PFSK-1 (cell line): Measurements from ENCODE around the gene LIN7A.

ENCODE experiments used
- FOXP2 ChIP-seq: optimal IDR thresholded peaks from 2 replicates; pipeline ENCODE3; 2011; ENCODE audit warnings: borderline replicate concordance, control low read depth, inconsistent platforms; ENCODE audit not compliant: insufficient read depth; ENCODE audit errors: extremely low read length, extremely low read depth
- POLR2AphosphoS5 ChIP-seq: IDR thresholded peaks from 2 replicates; pipeline ENCODE4 v1.6.1; 2012; ENCODE audit warnings: low read depth, mild to moderate bottlenecking, control low read depth, low read length, moderate library complexity
- SIN3A ChIP-seq: IDR thresholded peaks from 2 replicates; pipeline ENCODE4 v1.6.1; 2012; ENCODE audit warnings: mild to moderate bottlenecking, low read length, moderate library complexity, borderline replicate concordance; ENCODE audit not compliant: insufficient read depth
- TAF1 ChIP-seq: IDR thresholded peaks from 2 replicates; pipeline ENCODE4 v1.6.1; 2012; ENCODE audit warnings: low read length, control low read depth, borderline replicate concordance; ENCODE audit not compliant: insufficient read depth
- TF ChIP-seq, protein P1 (sequence below), 2 experiments: IDR thresholded peaks; 2 replicates each; pipeline versions ENCODE4 v1.6.1 to v1.8.0; 2011 to 2012; ENCODE audit warnings: low read depth in 2 of 2, low read length in 2 of 2, control low read depth in 1 of 2, inconsistent platforms in 1 of 2, mild to moderate bottlenecking in 1 of 2, moderate library complexity in 1 of 2; ENCODE audit not compliant: insufficient read depth in 1 of 2

The LIN7A gene

DNA sequence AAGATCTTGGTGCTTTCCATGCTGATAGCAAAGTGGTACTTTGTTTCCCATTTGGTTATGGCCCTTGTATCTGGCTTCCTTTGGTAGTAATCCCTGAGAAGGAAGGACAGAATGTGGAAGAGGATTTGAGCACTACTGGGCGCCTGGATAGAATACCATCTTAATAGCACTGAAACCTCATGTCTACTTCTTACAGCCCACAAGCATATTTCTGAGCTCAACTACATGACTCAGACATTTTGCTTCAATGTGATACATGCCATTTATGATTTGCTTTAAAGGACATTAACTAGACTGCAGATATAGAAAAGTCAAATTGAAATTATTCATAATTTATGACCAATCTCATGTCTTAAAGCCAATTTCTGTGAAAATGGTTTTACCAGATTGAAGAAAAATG, 80.4 kb downstream of the LIN7A start:
- no peak for TF ChIP-seq FOXP2
- no peak for TF ChIP-seq TAF1
- no peak for TF ChIP-seq SIN3A
- TF ChIP-seq, protein P1, sequence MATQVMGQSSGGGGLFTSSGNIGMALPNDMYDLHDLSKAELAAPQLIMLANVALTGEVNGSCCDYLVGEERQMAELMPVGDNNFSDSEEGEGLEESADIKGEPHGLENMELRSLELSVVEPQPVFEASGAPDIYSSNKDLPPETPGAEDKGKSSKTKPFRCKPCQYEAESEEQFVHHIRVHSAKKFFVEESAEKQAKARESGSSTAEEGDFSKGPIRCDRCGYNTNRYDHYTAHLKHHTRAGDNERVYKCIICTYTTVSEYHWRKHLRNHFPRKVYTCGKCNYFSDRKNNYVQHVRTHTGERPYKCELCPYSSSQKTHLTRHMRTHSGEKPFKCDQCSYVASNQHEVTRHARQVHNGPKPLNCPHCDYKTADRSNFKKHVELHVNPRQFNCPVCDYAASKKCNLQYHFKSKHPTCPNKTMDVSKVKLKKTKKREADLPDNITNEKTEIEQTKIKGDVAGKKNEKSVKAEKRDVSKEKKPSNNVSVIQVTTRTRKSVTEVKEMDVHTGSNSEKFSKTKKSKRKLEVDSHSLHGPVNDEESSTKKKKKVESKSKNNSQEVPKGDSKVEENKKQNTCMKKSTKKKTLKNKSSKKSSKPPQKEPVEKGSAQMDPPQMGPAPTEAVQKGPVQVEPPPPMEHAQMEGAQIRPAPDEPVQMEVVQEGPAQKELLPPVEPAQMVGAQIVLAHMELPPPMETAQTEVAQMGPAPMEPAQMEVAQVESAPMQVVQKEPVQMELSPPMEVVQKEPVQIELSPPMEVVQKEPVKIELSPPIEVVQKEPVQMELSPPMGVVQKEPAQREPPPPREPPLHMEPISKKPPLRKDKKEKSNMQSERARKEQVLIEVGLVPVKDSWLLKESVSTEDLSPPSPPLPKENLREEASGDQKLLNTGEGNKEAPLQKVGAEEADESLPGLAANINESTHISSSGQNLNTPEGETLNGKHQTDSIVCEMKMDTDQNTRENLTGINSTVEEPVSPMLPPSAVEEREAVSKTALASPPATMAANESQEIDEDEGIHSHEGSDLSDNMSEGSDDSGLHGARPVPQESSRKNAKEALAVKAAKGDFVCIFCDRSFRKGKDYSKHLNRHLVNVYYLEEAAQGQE (IDR thresholded peaks at IDR 0.05; ENCODE audit: insufficient read depth in 1 of 2, low read depth in 2 of 2, low read length in 2 of 2) = no peak
- TF ChIP-seq POLR2AphosphoS5 = no peak

GRCh38 chr12:80849337-80849736, 88.4 kb downstream of the LIN7A start:
- TF ChIP-seq FOXP2 (no peak), POLR2AphosphoS5 (no peak), TAF1 (no peak), SIN3A (no peak)
- TF ChIP-seq, protein P1 (IDR thresholded peaks at IDR 0.05; ENCODE audit: insufficient read depth in 1 of 2, low read depth in 2 of 2, low read length in 2 of 2) = no peak

DNA sequence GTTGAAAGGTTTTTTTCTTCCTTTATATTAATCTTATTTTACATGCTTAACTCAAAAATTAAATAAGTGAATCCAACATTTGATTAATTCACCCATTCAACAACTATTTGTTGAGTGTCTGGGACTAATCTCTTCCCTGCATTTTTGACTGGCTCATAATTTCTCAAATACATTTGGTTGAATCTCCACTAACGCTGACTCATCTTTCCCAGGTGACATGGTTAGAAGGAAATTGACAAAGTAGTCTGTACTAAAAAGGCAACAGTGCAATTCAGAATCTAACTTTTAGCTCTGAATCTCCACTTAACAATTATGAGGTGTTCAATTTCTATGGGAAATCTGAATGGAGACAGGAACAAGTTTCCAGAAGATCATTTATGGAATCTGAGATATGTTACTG, 88.9 kb downstream of the LIN7A start:
- TF ChIP-seq FOXP2 (no peak), SIN3A (no peak), TAF1 (no peak)

- TF ChIP-seq POLR2AphosphoS5 = no peak
- TF ChIP-seq TAF1 = no peak
- TF ChIP-seq SIN3A = no peak
- TF ChIP-seq, protein P1 (IDR thresholded peaks at IDR 0.05; ENCODE audit: insufficient read depth in 1 of 2, low read depth in 2 of 2, low read length in 2 of 2) = no peak
- TF ChIP-seq FOXP2 = no peak
These were observed 90.2 kb downstream of the LIN7A start for GRCh38 chr12:80847575-80847974.

DNA sequence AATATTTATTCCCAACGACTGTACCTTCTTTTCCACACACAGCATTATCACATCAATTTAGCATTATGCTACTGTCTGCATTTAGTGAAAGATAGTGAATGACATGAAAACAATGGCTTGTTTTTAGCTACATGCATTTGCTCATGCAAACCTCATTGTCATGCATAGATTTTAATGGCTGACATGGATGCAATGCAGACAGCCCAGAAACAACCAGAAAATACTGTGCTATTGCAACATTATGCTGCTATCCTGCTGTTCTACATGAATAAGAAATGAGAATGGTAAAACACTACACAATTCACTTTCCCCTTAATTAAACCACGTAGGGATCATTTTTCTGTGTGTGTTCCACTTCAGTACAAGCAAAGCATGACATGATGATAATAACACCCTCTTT, 90.8 kb downstream of the LIN7A start:
- TF ChIP-seq, protein P1 (IDR thresholded peaks at IDR 0.05; ENCODE audit: insufficient read depth in 1 of 2, low read depth in 2 of 2, low read length in 2 of 2) = no peak
- TF ChIP-seq POLR2AphosphoS5 = no peak
- no peak for TF ChIP-seq TAF1
- no peak for TF ChIP-seq SIN3A
- TF ChIP-seq FOXP2 = no peak

DNA sequence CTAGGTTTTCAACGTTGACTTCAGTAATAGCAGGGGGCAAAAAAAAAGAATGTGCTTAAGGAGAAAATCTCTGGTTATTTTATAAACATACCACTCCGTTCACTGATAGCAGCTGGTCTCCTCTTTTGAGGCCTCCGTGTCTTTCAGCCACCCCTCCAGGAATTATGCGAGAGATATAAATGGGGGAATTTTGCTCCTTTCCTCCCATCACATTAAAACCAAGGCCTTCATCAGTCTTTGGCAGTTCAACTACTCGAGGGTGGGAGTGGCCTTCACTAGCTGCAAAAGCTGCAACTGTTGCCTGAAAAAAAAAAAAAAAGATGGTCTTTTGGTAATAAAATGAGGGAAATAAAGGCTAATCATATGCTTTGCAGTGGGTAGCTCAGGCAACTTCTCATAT, 92.1 kb downstream of the LIN7A start:
- TF ChIP-seq TAF1 = no peak
- TF ChIP-seq FOXP2 = no peak
